ENCODE data around the gene ATP6V0D1.

Gene ATP6V0D1

DNA sequence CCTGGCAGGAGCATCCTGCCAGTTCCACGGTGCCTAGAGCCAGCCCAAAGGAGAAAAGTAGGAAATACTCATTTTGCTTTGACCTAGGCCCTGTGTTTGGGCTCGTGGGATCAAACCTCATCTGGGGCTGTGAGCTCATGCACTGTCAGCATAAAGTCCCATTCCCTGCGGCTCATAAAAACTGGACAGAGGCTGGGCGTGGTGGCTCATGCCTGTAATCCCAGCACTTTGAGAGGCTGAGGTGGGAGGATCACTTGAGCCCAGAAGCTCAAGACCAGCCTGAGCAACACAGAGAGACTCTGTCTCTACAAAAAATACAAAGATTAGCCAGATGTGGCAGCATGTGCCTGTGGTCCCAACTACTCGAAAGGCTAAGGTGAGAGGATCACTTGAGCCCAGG, 17.9 kb downstream of the ATP6V0D1 start:
- no peak for DNase-seq (ENCODE audit: low read depth in 2 of 2)

GRCh38 chr16:67462279-67462655, 18.7 kb downstream of the ATP6V0D1 start:
- no peak for DNase-seq (ENCODE audit: low read depth in 2 of 2)

GRCh38 chr16:67461600-67462278, 19.2 kb downstream of the ATP6V0D1 start:
- no peak for DNase-seq (ENCODE audit: low read depth in 2 of 2)

DNA sequence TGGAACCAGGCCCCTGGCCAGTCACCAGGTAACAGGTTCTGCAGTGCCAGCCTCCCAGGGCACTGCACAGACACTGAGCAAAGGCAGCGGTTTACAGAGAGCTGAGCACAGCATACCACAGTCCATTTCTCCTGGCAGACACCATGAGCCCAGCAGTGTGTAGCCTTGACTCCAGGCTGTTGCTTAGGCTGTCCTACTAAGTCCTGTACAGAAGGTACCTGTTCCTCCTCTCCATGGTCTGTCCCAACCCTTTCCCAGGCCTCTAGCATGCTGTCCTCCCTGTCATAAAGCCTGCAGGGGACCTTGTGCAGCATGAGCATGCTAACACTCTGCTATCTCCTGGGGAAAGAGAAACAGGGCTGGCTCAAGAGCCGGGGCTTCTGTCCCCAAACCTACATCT, 20.0 kb downstream of the ATP6V0D1 start:
- no peak for DNase-seq (ENCODE audit: low read depth in 2 of 2)

GRCh38 chr16:67460168-67460567, 20.8 kb downstream of the ATP6V0D1 start:
- no peak for DNase-seq (ENCODE audit: low read depth in 2 of 2)

DNA sequence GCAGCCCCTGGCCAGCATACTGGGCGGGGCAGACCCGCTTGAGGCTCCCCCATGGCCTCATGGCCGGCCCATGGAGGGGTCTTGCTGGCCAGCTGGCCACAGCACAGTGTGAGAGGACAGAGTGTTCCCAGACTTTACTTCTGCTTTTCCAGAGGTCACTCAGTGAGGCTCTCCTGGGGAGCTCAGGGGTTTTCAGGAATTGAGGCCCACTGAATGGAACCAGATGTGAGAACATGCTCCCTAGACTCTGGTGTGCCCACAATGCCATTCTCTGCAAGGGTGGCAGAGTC, 21.2 kb downstream of the ATP6V0D1 start:
- no peak for DNase-seq (ENCODE audit: low read depth in 2 of 2)

- DNase-seq (ENCODE audit: low read depth in 2 of 2), result no peak
Measured at GRCh38 chr16:67459066-67459860, 21.7 kb downstream of the ATP6V0D1 start.

GRCh38 chr16:67458121-67458641, 22.8 kb downstream of the ATP6V0D1 start:
- DNase-seq (ENCODE audit: low read depth in 2 of 2), result no peak

DNA sequence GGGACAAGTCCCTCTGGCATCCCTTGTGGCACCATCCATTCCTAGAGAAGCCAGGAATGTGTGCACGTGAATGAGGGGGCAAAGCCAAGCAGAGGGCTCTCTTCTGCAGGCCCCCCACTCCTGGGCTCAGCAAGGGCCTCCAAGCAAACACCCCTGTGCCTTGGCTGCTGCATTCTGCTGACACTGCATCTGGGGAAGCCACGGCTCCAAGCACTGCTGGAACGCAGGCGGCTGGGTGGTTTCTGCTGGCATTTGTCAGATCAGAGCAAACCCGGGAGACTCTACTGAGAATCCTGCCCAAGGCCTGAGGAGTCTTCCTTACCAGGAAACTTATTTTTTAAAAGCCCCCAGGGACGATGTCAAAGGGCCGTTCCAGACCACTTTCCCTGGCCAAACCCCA, 23.3 kb downstream of the ATP6V0D1 start:
- DNase-seq (ENCODE audit: low read depth in 2 of 2), result no peak

GRCh38 chr16:67456391-67457081, 24.4 kb downstream of the ATP6V0D1 start:
- DNase-seq (ENCODE audit: low read depth in 2 of 2), result no peak

DNA sequence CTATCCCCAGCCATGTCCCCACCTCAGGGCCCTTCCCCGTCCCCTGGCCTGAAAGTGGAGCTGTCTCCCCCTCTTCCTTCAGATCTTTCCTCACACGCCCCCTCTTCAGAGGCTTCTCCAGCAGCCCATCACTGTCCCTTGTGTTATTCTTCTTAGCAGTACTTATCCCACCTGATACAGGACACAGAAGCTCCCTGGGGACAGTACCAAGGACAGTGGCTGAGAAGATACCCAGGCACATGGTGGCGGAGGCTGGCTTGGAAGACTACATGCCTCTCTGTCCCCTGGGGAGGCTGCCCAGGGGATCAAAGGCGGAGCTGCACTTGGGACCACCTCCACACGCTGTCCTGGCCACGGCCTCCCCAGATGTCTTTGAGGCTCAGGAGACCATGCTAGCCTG, 26.1 kb downstream of the ATP6V0D1 start:
- DNase-seq (ENCODE audit: low read depth in 2 of 2), result no peak

- DNase-seq (ENCODE audit: low read depth in 2 of 2), result no peak
Measured at GRCh38 chr16:67454104-67454503, 26.9 kb downstream of the ATP6V0D1 start.

GRCh38 chr16:67451704-67452435, 29.1 kb downstream of the ATP6V0D1 start:
- no peak for DNase-seq (ENCODE audit: low read depth in 2 of 2)

DNA sequence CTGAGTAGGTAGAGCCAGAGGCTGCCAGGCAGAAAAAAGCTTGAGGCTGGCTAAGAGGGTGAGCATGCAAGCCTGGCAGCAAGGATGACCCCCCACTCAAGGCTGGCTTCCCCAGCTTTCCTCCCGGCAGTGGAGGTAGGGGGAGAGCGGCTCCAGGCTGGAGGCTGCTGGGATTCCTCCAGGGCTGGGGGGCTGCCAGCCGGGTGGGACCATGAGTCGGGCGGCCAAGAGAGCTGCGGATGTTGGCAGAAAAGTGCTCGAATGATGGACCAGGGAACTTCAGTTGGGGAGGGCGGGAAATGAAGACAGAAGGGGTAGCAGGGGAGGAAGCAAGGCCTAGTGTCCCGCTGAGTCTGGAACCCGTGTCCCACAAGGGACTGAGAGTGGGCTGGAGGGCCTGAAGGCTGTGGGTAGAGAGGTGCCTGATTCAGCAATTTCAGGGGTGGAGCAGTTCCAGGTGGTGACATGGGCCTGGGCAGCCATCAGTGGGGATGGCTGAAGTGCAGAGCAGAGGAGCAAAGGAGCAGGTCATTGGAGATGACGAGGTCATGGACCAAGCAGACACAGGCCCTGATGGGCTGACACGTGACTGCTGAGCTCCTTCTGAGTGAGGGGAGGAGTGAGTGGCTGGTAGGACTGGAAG, 29.8 kb downstream of the ATP6V0D1 start:
- no peak for DNase-seq (ENCODE audit: low read depth in 2 of 2)

- no peak for DNase-seq (ENCODE audit: low read depth in 2 of 2)
Measured at GRCh38 chr16:67449739-67450138, 31.2 kb downstream of the ATP6V0D1 start.

- DNase-seq (ENCODE audit: low read depth in 2 of 2), result no peak
Measured at GRCh38 chr16:67449336-67449735, 31.6 kb downstream of the ATP6V0D1 start.

- DNase-seq (ENCODE audit: low read depth in 2 of 2), result no peak
Measured at GRCh38 chr16:67448580-67448979, 32.4 kb downstream of the ATP6V0D1 start.

DNA sequence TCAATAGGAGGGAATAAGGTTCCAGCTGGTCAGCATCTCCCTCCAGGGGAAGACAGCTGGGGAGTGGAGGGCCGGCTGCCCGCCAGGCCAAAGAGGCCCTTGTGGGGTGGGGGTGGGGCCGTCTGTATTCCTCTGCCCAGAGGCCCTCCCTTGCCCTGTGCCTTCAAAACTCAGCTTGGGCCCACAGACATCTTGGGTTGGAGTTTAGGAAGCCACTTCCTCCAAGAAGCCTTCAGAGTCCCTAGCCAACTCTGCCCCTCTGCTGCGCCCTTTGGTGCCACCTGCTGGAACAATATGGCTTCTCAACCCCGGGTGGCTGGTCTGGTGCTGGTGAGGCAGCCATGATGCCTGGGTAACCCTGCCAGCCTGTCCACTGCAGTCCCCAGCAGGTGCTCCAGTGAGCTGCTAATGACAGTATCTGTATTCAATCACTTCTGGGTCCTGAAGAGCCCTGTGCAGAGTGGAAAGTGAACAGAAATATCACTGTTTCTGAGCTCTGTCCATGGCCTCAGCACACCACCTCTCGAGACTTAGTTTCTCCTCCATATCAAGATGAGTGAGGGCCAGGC, 33.4 kb downstream of the ATP6V0D1 start:
- DNase-seq (ENCODE audit: low read depth in 2 of 2), result peak; percentile 56 to 71

GRCh38 chr16:67446968-67447507, 33.9 kb downstream of the ATP6V0D1 start:
- DNase-seq (ENCODE audit: low read depth in 2 of 2), result no peak

DNA sequence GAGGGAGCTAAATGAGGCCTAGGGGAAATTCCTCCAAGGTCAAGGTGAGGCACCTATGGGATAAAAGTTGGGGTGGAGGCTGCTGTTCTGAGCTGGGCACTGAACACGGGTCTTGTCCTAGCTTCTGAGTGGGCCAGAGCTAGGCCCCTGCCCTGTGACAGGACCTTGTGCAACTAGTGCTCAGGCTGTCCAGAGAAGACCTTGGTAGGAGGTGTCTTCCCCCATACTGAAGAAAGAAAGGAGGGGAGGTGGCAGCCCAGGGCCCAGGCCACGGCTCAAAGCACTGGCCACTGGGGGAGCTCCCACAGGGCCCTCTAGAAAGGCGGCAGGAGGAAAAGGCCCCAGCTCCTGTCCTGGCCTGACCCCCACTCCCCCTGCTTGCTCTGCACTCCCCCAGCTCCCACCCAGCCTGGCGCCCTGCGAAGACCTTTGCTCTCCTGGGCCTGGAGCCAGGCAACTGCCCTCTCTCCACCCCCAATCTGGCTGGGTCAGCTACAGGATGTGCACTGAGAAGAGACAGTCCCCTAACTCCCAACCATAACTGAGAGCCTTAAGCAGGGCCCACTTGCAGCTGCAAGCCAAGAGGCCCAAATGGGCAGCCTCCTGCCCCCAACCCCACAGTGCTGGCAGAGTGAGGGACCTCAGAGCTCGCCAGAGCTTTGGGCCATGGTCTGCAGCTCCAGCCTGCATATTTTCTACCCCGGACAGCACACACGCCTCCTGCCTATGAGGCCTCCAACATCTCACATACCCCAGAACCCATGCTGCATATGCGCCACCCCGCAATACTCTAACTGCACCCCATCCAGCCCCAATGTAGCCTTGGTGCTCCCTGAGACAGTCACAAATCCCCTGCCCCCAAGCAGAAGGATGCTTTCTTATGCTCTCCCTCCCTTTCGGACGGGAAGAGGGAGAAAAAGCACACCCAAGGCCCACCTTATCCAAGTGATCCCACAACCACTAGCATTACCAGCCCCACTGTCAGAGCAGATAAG, 34.7 kb downstream of the ATP6V0D1 start:
- no peak for DNase-seq (ENCODE audit: low read depth in 2 of 2)

Data from stimulated activated CD8-positive, alpha-beta memory T cell treated with anti-CD3 and anti-CD28 coated beads, Interleukin-2, amount 100 ng/mL, for 48 hours (primary cell).